Measurements from ENCODE around the gene TBC1D9. TPM values are rescaled to one million over a fixed set of nuclear protein-coding genes. Genes with fewer than 3 reads are reported as not detected.
"Not testable (repeated sequence)": the region's sequence is repeated elsewhere in the genome, so short reads cannot be mapped to it uniquely, and the experiment has no call there.

TBC1D9 gene
- total RNA-seq, 2 experiments from 2014 or later = 1.0 to 13.0 TPM

- H3K27ac ChIP-seq (ENCODE audit: low read depth, low read length, poor library complexity, severe bottlenecking) = no peak overlapping the region
- H3K4me2 ChIP-seq (ENCODE audit: low read length) = no peak overlapping the region
- H2AFZ ChIP-seq (ENCODE audit: low read length) = no peak overlapping the region
- ChIA-PET CTCF (ENCODE audit: unreplicated experiment) (no interaction called here), POLR2A (interaction anchor here (1.1 kb wide), 3 partner anchors 40 to 103 kb away, joined by 3 to 9 read pairs (median 4); no protein-coding TSS in a partner anchor)
- no peak overlapping the region for H3K4me3 ChIP-seq (ENCODE audit: low read depth, low read length, poor library complexity, severe bottlenecking)
- no peaks in the 10 kb centered on the region; the same call in 1 of the 2 replicates for H3K79me2 ChIP-seq (ENCODE audit: insufficient read depth, low read depth, low read length)
- DNase-seq (ENCODE audit: low spot score) = no peak
- peaks cover 39% of the 10 kb centered on the region for H3K9me3 ChIP-seq (ENCODE audit: low read length)
- BruUV-seq (replicated peaks) = no TSS peak
- H4K20me1 ChIP-seq (ENCODE audit: insufficient read depth, low read length) = no peaks in the 10 kb centered on the region
- intact Hi-C loops (cut with micrococcal nuclease; ENCODE audit: unreplicated experiment) = loop anchor here (10.0 kb wide), 1 partner anchor 1196 kb away; the partner anchor contains the start of gene SETD7
- peaks cover 18% of the 10 kb centered on the region; the same call in 1 of the 2 replicates for H3K36me3 ChIP-seq (ENCODE audit: insufficient read depth, low read length)
- TF ChIP-seq CTCF (conservative IDR thresholded peaks at IDR 0.05; ENCODE audit: low read length) (no peak), EZH2phosphoT487 (IDR thresholded peaks at IDR 0.05; ENCODE audit: borderline replicate concordance, low read depth, low read length) (no peak)
- no peaks in the 10 kb centered on the region for H3K9me2 ChIP-seq (ENCODE audit: insufficient read depth, low read length)
- peaks cover 15% of the 10 kb centered on the region for H3K4me1 ChIP-seq (ENCODE audit: insufficient read depth, low read length, poor library complexity, severe bottlenecking)
Observed at GRCh38 chr4:140750470-140750869, 5.7 kb downstream of the TBC1D9 start.

- TF ChIP-seq CTCF (conservative IDR thresholded peaks at IDR 0.05; ENCODE audit: low read length) (no peak), EZH2phosphoT487 (IDR thresholded peaks at IDR 0.05; ENCODE audit: borderline replicate concordance, low read depth, low read length) (no peak)
- intact Hi-C loops (cut with micrococcal nuclease; ENCODE audit: unreplicated experiment) = no loop called here
- Histone ChIP-seq H3K27ac (ENCODE audit: low read depth, low read length, poor library complexity, severe bottlenecking) (no peak overlapping the region), H3K4me2 (ENCODE audit: low read length) (no peak overlapping the region), H3K79me2 (ENCODE audit: insufficient read depth, low read depth, low read length) (no peaks in the 10 kb centered on the region; the same call in 1 of the 2 replicates), H3K9me2 (ENCODE audit: insufficient read depth, low read length) (no peaks in the 10 kb centered on the region), H3K4me3 (ENCODE audit: low read depth, low read length, poor library complexity, severe bottlenecking) (no peak overlapping the region), H3K36me3 (ENCODE audit: insufficient read depth, low read length) (peaks cover 18% of the 10 kb centered on the region; the same call in 1 of the 2 replicates), H3K4me1 (ENCODE audit: insufficient read depth, low read length, poor library complexity, severe bottlenecking) (peaks cover 29% of the 10 kb centered on the region), H4K20me1 (ENCODE audit: insufficient read depth, low read length) (no peaks in the 10 kb centered on the region), H2AFZ (ENCODE audit: low read length) (no peak overlapping the region), H3K9me3 (ENCODE audit: low read length) (peaks cover 39% of the 10 kb centered on the region)
- CTCF ChIA-PET (ENCODE audit: unreplicated experiment) = no interaction called here
- no TSS peak for BruUV-seq (replicated peaks)
- POLR2A ChIA-PET = interaction anchor here (3.2 to 14.0 kb wide), 2 partner anchors 8 to 28 kb away, joined by 12 to 124 read pairs; partner anchors contain the start of gene TBC1D9
- DNase-seq (ENCODE audit: low spot score) = no peak
Observed at GRCh38 chr4:140748171-140748570, 8.0 kb downstream of the TBC1D9 start.

- DNase-seq (ENCODE audit: low spot score); intact Hi-C loops (cut with micrococcal nuclease; ENCODE audit: unreplicated experiment); CTCF ChIA-PET (ENCODE audit: unreplicated experiment); BruUV-seq (replicated peaks); H3K4me3 ChIP-seq (ENCODE audit: low read depth, low read length, poor library complexity, severe bottlenecking); H3K27ac ChIP-seq (ENCODE audit: low read depth, low read length, poor library complexity, severe bottlenecking); H3K9me2 ChIP-seq (ENCODE audit: insufficient read depth, low read length); H4K20me1 ChIP-seq (ENCODE audit: insufficient read depth, low read length); H3K4me2 ChIP-seq (ENCODE audit: low read length); H3K79me2 ChIP-seq (ENCODE audit: insufficient read depth, low read depth, low read length); H2AFZ ChIP-seq (ENCODE audit: low read length): not testable (repeated sequence)
- H3K4me1 ChIP-seq (ENCODE audit: insufficient read depth, low read length, poor library complexity, severe bottlenecking) = peaks cover 45% of the 10 kb centered on the region
- peaks cover 18% of the 10 kb centered on the region; the same call in 1 of the 2 replicates for H3K36me3 ChIP-seq (ENCODE audit: insufficient read depth, low read length)
- POLR2A ChIA-PET = interaction anchor here (0.6 to 14.0 kb wide), 5 partner anchors 10 to 45 kb away, joined by 3 to 124 read pairs (median 4); partner anchors contain the start of gene TBC1D9
- peaks cover 34% of the 10 kb centered on the region for H3K9me3 ChIP-seq (ENCODE audit: low read length)
Observed at GRCh38 chr4:140746546-140746945, 9.6 kb downstream of the TBC1D9 start.
